IMR-90 (cell line): ENCODE results near the gene RAB3IL1. TPM values are rescaled to one million over a fixed set of nuclear protein-coding genes. Genes with fewer than 3 reads are reported as not detected.

ENCODE experiments used
- ATAC-seq: fragments of 200-7000 bp; cut with Tn5 transposase; 2 replicates; pipeline ENCODE4 v1.9.1; 2020; ENCODE audit warnings: low read depth, mild to moderate bottlenecking, moderate library complexity
- BruUV-seq: library from RNA; stranded (reverse); fragments of 400-500 nt; replicated peaks from 2 replicates; lab custom pipeline; 2021; lab: Mats Ljungman, UMichigan
- CTCF ChIA-PET: fragments of 300-600 bp; formaldehyde crosslinking; extraction: SDS; loops from one replicate; lab custom pipeline; 2021; ENCODE audit warnings: antibody characterized with exemption; lab: Yijun Ruan, JAX
- POLR2A ChIA-PET: fragments of 300-600 bp; sonication (Branson Sonifier 250); formaldehyde crosslinking; loops from one replicate; lab custom pipeline; 2022; ENCODE audit warnings: antibody characterized with exemption; ENCODE audit not compliant: unreplicated experiment; lab: Charles Lee
- DNase-seq: peaks from one replicate; pipeline ENCODE4 v3.0.0; 2013
- H2AFZ ChIP-seq: replicated peaks from 2 replicates; pipeline ENCODE3; 2013; ENCODE audit warnings: low read length, mild to moderate bottlenecking; ENCODE audit not compliant: poor library complexity
- H2AK5ac ChIP-seq: 2 replicates; pipeline ENCODE4 v1.6.1; 2013; ENCODE audit warnings: low read depth, low read length, inconsistent platforms
- H2AK9ac ChIP-seq: replicated peaks from 2 replicates; pipeline ENCODE3; 2013; ENCODE audit warnings: mild to moderate bottlenecking, low read depth, low read length, moderate library complexity; ENCODE audit not compliant: poor library complexity
- H2BK120ac ChIP-seq: 2 replicates; pipeline ENCODE4 v1.6.1; 2013; ENCODE audit warnings: low read depth, low read length, inconsistent platforms
- H2BK15ac ChIP-seq: 3 replicates; pipeline ENCODE4 v1.6.1; 2013; ENCODE audit warnings: low read depth, low read length, inconsistent platforms
- H2BK20ac ChIP-seq: 2 replicates; pipeline ENCODE4 v1.6.1; 2013; ENCODE audit warnings: low read depth, mild to moderate bottlenecking, inconsistent platforms, low read length, moderate library complexity
- H2BK5ac ChIP-seq: 2 replicates; pipeline ENCODE4 v1.6.1; 2013; ENCODE audit warnings: mild to moderate bottlenecking, low read depth, low read length, inconsistent platforms; ENCODE audit not compliant: poor library complexity, severe bottlenecking
- H3K14ac ChIP-seq: replicated peaks from 2 replicates; pipeline ENCODE4 v1.6.1; 2013; ENCODE audit warnings: low read depth, low read length, inconsistent platforms
- H3K18ac ChIP-seq: 2 replicates; pipeline ENCODE4 v1.6.1; 2013; ENCODE audit warnings: low read depth, low read length, control low read depth
- H3K23ac ChIP-seq: 2 replicates; pipeline ENCODE4 v1.6.1; 2013; ENCODE audit warnings: low read depth, low read length, inconsistent platforms
- H3K27ac ChIP-seq: 2 replicates; pipeline ENCODE4 v1.5.1; 2013; ENCODE audit warnings: mild to moderate bottlenecking, control low read depth, low read length; ENCODE audit not compliant: insufficient read depth
- H3K27me3 ChIP-seq: 2 replicates; pipeline ENCODE4 v1.6.1; 2013; ENCODE audit warnings: low read length; ENCODE audit not compliant: control insufficient read depth, insufficient read depth
- H3K36me3 ChIP-seq: 2 replicates; pipeline ENCODE4 v1.6.1; 2013; ENCODE audit warnings: low read length, mixed read lengths; ENCODE audit not compliant: control insufficient read depth, insufficient read depth
- H3K4ac ChIP-seq: 2 replicates; pipeline ENCODE4 v1.6.1; 2013; ENCODE audit warnings: low read depth, low read length, inconsistent platforms
- H3K4me1 ChIP-seq: 2 replicates; pipeline ENCODE4 v1.6.1; 2013; ENCODE audit warnings: low read length, mixed read lengths; ENCODE audit not compliant: control insufficient read depth, insufficient read depth
- H3K4me2 ChIP-seq: 2 replicates; pipeline ENCODE4 v1.6.1; 2013; ENCODE audit warnings: low read depth, mild to moderate bottlenecking, control low read depth, low read length, moderate library complexity
- H3K4me3 ChIP-seq: 2 replicates; pipeline ENCODE4 v1.5.1; 2013; ENCODE audit warnings: low read depth, mild to moderate bottlenecking, control low read depth, low read length, moderate library complexity; ENCODE audit not compliant: insufficient read depth
- H3K56ac ChIP-seq: 2 replicates; pipeline ENCODE4 v1.6.1; 2013; ENCODE audit warnings: low read length, inconsistent platforms; ENCODE audit not compliant: insufficient read depth; ENCODE audit errors: extremely low read depth
- H3K79me1 ChIP-seq, 2 experiments: 2 replicates each; pipeline ENCODE4 v1.6.1; 2013; ENCODE audit warnings: low read length in 2 of 2, inconsistent platforms in 1 of 2, low read depth in 1 of 2
- H3K9ac ChIP-seq: 2 replicates; pipeline ENCODE4 v1.6.1; 2013; ENCODE audit warnings: low read depth, low read length, control low read depth
- H3K9me1 ChIP-seq: 2 replicates; pipeline ENCODE4 v1.6.1; 2013; ENCODE audit warnings: low read length, inconsistent platforms; ENCODE audit not compliant: insufficient read depth
- H3K9me3 ChIP-seq: 2 replicates; pipeline ENCODE4 v1.6.1; 2013; ENCODE audit warnings: low read length; ENCODE audit not compliant: control insufficient read depth, insufficient read depth
- H4K20me1 ChIP-seq: 2 replicates; pipeline ENCODE4 v1.6.1; 2013; ENCODE audit warnings: low read length, inconsistent platforms; ENCODE audit not compliant: insufficient read depth
- H4K5ac ChIP-seq: 2 replicates; pipeline ENCODE4 v1.6.1; 2013; ENCODE audit warnings: mild to moderate bottlenecking, low read depth, low read length, control low read depth
- H4K8ac ChIP-seq, 2 experiments: 2 replicates each; pipeline ENCODE4 v1.6.1; 2013; ENCODE audit warnings: low read depth in 2 of 2, low read length in 2 of 2, control low read depth in 1 of 2, inconsistent platforms in 1 of 2
- H4K91ac ChIP-seq: 2 replicates; pipeline ENCODE4 v1.6.1; 2013; ENCODE audit warnings: low read depth, low read length, inconsistent platforms; ENCODE audit not compliant: insufficient read depth
- BHLHE40 ChIP-seq: fragments of 150-350 bp; IDR thresholded peaks from 2 replicates; pipeline ENCODE4 v1.6.1; 2016; ENCODE audit warnings: mild to moderate bottlenecking, low read depth, low read length
- CEBPB ChIP-seq: IDR thresholded peaks from 2 replicates; pipeline ENCODE4 v1.6.1; 2012; ENCODE audit warnings: low read depth, low read length, improper control_type of control experiment
- CHD1 ChIP-seq: IDR thresholded peaks from 2 replicates; pipeline ENCODE4 v1.6.1; 2012; ENCODE audit warnings: low read depth, low read length, improper control_type of control experiment
- FOS ChIP-seq: fragments of 150-350 bp; IDR thresholded peaks from 2 replicates; pipeline ENCODE4 v1.6.1; 2016; ENCODE audit warnings: low read depth, low read length
- MAFK ChIP-seq: IDR thresholded peaks from 2 replicates; pipeline ENCODE4 v1.6.1; 2012; ENCODE audit warnings: low read depth, low read length, improper control_type of control experiment
- MAZ ChIP-seq: IDR thresholded peaks from 2 replicates; pipeline ENCODE4 v1.6.1; 2012; ENCODE audit warnings: low read depth, mild to moderate bottlenecking, low read length, improper control_type of control experiment, moderate library complexity, borderline replicate concordance
- MXI1 ChIP-seq: IDR thresholded peaks from 2 replicates; pipeline ENCODE4 v1.6.1; 2012; ENCODE audit warnings: low read depth, mild to moderate bottlenecking, low read length, moderate library complexity, borderline replicate concordance
- NFE2L2 ChIP-seq: fragments of 150-350 bp; IDR thresholded peaks from 2 replicates; pipeline ENCODE4 v1.6.1; 2016; ENCODE audit warnings: low read depth, mild to moderate bottlenecking, low read length
- POLR2A ChIP-seq: IDR thresholded peaks from 2 replicates; pipeline ENCODE4 v1.6.1; 2012; ENCODE audit warnings: mild to moderate bottlenecking, low read depth, low read length
- RCOR1 ChIP-seq: IDR thresholded peaks from 2 replicates; pipeline ENCODE4 v1.6.1; 2012; ENCODE audit warnings: mild to moderate bottlenecking, low read length, improper control_type of control experiment; ENCODE audit not compliant: insufficient replicate concordance
- WGBS, 2 experiments: methylation state at CpG; one replicate each; pipeline versions ENCODE4 v1.1.5 to v1.1.7; 2013; ENCODE audit warnings: missing lambda C conversion rate in 2 of 2; ENCODE audit not compliant: insufficient read length in 1 of 2; ENCODE audit errors: extremely low coverage in 2 of 2; 5-methylcytosine and 5-hydroxymethylcytosine counted together
- dilution Hi-C: fragments of 300-500 bp; cut with HindIII; formaldehyde crosslinking; loops from one replicate; pipeline ENCODE4 v1.14.3; 2018; ENCODE audit warnings: low sequenced_read_pairs; ENCODE audit not compliant: unreplicated experiment
- in situ Hi-C: fragments of 300-500 bp; cut with MboI; formaldehyde crosslinking; loops from 3 replicates; pipeline ENCODE4 v1.14.3; 2019; ENCODE audit warnings: low sequenced_read_pairs, inconsistent platforms, mixed read lengths
- intact Hi-C: fragments of 100-400 bp; cut with micrococcal nuclease; formaldehyde crosslinking; loops from 2 replicates; pipeline ENCODE4 v1.10.0; 2022
- polyA plus RNA-seq, 3 experiments: library from polyadenylated mRNA; depleted of rRNA; stranded (reverse); fragments of >200 nt; gene quantifications; 2 replicates each; pipeline ENCODE4 v1.2.3, GENCODE V29; 2012; ENCODE audit warnings: low replicate concordance in 1 of 3
- total RNA-seq: library from RNA; depleted of rRNA; stranded (reverse); fragments of >200 nt; gene quantifications from 2 replicates; pipeline ENCODE4 v1.2.3, GENCODE V29; 2012
- TF ChIP-seq, protein P1 (sequence below): conservative IDR thresholded peaks from 2 replicates; pipeline ENCODE4 v1.5.1; 2012; ENCODE audit warnings: mild to moderate bottlenecking, low read depth, low read length, improper control_type of control experiment

The RAB3IL1 gene
- total and polyA plus RNA-seq, 2 of the 4 experiments (the other 2 are of a cell fraction), result 0.72 to 1.9 TPM

DNA sequence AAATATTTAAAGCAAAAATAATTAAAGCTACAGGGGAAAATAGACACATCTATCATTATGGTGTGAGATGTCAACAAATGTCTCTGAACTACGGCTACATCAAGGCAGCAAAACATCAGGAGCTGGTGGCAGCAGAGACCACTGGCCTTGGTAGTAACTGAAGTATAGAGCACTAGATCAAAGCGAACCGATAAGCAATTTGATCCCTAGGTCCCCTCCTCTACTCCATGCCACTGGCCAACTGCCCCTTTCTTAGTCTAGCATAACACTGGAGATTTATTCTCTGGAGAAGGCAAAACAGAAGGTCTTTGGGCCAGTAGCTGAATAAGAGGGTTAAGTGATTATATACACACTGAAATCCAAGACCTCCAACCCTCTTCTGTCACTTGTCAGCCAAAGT lies 13.6 kb upstream of the RAB3IL1 start:
- Histone ChIP-seq H3K79me1 (no peaks in the 10 kb centered on the region), H4K8ac (no peak overlapping the region), H4K91ac (no peak overlapping the region), H3K4me2 (no peak overlapping the region), H3K9me3 (peaks cover 2% of the 10 kb centered on the region; the same call in 1 of the 2 replicates), H2BK120ac (no peak overlapping the region), H3K27ac (no peak overlapping the region), H3K18ac (no peak overlapping the region), H2BK5ac (no peak overlapping the region), H2BK15ac (no peak overlapping the region), H3K9ac (no peak overlapping the region), H3K14ac (no peak overlapping the region), H4K20me1 (no peaks in the 10 kb centered on the region), H3K56ac (no peak overlapping the region), H3K4ac (no peak overlapping the region), H2AFZ (no peak overlapping the region), H3K4me3 (no peak overlapping the region), H2AK9ac (no peak overlapping the region), H3K36me3 (no peaks in the 10 kb centered on the region), H2AK5ac (no peak overlapping the region), H3K4me1 (0 out of 2 replicates have a peak, but pooled peaks cover 2% of the 10 kb centered on the region), H3K9me1 (no peaks in the 10 kb centered on the region), H3K23ac (no peak overlapping the region), H3K27me3 (peaks cover 11% of the 10 kb centered on the region), H4K5ac (no peak overlapping the region), H2BK20ac (no peak overlapping the region)
- ChIA-PET POLR2A (no interaction called here), CTCF (no interaction called here)
- DNase-seq (no peak), ATAC-seq (no peak)
- BruUV-seq, result no TSS peak
- dilution Hi-C loops, result no loop called here
- intact Hi-C loops, result no loop called here
- TF ChIP-seq POLR2A (no peak), RCOR1 (no peak), FOS (no peak), CHD1 (no peak), MAZ (no peak), BHLHE40 (no peak), MXI1 (no peak), MAFK (no peak), NFE2L2 (no peak), CEBPB (no peak)
- TF ChIP-seq, protein P1, sequence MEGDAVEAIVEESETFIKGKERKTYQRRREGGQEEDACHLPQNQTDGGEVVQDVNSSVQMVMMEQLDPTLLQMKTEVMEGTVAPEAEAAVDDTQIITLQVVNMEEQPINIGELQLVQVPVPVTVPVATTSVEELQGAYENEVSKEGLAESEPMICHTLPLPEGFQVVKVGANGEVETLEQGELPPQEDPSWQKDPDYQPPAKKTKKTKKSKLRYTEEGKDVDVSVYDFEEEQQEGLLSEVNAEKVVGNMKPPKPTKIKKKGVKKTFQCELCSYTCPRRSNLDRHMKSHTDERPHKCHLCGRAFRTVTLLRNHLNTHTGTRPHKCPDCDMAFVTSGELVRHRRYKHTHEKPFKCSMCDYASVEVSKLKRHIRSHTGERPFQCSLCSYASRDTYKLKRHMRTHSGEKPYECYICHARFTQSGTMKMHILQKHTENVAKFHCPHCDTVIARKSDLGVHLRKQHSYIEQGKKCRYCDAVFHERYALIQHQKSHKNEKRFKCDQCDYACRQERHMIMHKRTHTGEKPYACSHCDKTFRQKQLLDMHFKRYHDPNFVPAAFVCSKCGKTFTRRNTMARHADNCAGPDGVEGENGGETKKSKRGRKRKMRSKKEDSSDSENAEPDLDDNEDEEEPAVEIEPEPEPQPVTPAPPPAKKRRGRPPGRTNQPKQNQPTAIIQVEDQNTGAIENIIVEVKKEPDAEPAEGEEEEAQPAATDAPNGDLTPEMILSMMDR, result no peak
- no CpG with 5 or more reads among the region's 3 CpGs for WGBS, 2 experiments
- in situ Hi-C loops, result no loop called here
